HFF-Myc (cell line): ENCODE measurements around the gene SPDL1.

Experiments used
- DNase-seq: peaks from one replicate; pipeline ENCODE4 v3.0.0-alpha.2; 2011; ENCODE audit warnings: low read depth; ENCODE audit errors: extremely low read depth
- H3K4me3 ChIP-seq: replicated peaks from 2 replicates; pipeline ENCODE4 v1.5.1; 2011; ENCODE audit warnings: low read depth, mild to moderate bottlenecking, control low read depth, low read length
- CTCF ChIP-seq: IDR thresholded peaks from 2 replicates; pipeline ENCODE4 v1.5.1; 2012; ENCODE audit warnings: mild to moderate bottlenecking, low read depth, low read length, control low read depth; ENCODE audit errors: missing control alignments

SPDL1 gene

DNA sequence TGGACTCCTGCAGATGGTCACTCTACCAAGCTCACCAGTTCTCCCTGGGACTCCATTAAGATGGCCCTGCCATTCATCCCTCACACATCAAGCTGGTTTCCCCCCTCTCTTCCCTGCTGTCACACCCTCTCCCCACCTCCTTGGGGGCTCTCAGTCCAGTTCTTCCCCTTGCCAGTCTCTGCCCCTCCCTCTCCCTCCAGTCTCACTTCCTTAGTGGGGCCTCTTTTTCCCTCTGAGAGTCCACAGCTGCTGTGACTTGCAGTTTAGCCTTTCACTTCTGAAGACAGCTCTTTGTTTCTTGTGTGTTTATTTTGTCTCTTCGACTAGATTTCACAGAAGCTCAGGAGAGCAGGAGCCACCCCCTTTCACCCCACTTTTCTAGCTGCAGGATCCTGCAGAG is 64.0 kb downstream of the SPDL1 start:
- no peak for TF ChIP-seq CTCF
- no peak for DNase-seq
- H3K4me3 ChIP-seq: no peak overlapping the region

DNA sequence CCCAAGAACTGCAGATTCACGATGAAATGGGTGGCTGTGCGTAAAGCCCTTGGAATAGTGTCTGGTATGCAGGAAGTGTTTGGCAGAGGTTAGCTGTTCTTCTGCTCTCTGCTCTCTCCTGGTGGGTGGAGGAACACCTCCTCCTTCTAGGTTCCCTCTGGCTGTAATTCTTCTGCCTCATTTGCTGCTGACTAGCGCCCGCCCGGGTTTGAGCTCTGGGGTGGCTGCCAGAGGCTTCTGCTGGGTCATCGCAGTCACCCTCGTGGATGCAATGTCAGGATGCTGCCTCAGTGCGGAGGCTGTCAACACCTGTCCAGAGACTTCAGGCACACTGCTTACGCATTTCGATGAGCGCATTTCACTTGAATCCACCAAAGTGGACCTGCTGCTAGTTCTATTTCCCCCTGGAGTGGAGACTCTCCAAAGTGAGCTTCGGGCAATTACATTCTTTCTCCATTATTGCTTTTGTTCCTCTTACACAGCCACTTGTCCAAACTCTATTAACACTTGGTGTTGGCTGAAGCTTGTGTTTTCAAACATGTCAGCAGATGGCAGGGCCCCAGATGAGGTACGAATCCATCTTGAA is 65.2 kb downstream of the SPDL1 start:
- no peak for DNase-seq
- no peak overlapping the region for H3K4me3 ChIP-seq

GRCh38 chr5:169649486-169649885 is 65.9 kb downstream of the SPDL1 start:
- no peak overlapping the region for H3K4me3 ChIP-seq
- DNase-seq: no peak
- no peak for TF ChIP-seq CTCF

More for the DNA sequence above, 65.2 kb downstream of the SPDL1 start:
- no peak for TF ChIP-seq CTCF

GRCh38 chr5:169650701-169651331 is 67.2 kb downstream of the SPDL1 start:
- DNase-seq: no peak
- TF ChIP-seq CTCF: no peak
- no peak overlapping the region for H3K4me3 ChIP-seq

DNA sequence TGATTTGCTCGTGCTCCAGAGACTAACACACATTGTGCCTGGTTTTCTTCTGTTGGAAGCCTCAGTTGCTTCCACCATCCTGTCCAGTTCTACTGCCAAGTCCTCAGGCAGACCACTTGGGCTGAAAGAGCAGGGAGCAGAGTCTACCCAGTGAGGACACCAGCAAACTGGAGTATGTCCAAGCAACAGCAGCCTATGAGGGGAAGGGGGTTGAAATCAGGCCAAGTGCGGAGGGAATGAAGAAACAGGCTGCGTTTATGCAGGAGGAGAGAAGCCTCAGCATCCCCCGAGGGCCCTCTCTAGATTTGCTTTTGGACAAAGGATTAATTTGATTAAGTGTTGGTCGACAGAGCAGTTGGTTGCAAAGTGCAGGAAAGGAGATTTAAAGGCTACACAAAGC is 68.0 kb downstream of the SPDL1 start:
- TF ChIP-seq CTCF: no peak
- no peak for DNase-seq
- no peak overlapping the region for H3K4me3 ChIP-seq

DNA sequence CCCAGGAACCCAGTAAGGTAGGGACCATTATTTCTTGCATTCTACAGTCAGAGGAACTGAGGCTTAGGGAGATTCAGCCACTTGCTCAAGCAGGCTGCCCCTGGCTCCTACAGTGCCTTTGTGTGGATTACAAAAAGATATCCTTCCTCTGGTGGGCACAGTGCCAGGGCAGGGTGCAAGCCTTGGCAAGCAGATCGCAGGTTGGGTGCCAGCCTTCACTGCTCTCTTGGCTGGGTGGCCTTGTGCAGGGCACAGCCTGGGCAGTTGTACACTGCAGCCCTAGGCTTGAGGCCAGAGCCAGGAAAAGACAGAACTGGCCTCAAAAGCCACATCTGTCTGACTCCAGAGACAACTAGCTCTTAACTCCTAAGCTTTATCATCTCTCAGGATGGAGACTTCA is 68.5 kb downstream of the SPDL1 start:
- TF ChIP-seq CTCF: no peak
- H3K4me3 ChIP-seq: no peak overlapping the region
- DNase-seq: no peak

- no peak overlapping the region for H3K4me3 ChIP-seq
- no peak for DNase-seq
- no peak for TF ChIP-seq CTCF
Observed at GRCh38 chr5:169653091-169653490, 69.5 kb downstream of the SPDL1 start.
